HG02938 (cell line): ENCODE measurements around the gene TOMM70.
"Not testable (repeated sequence)": the region's sequence is repeated elsewhere in the genome, so short reads cannot be mapped to it uniquely, and the experiment has no call there.

Experiments
- ATAC-seq: cut with Tn5 transposase; IDR thresholded peaks from one replicate; pipeline ENCODE4 v1.9.1; 2021; ENCODE audit warnings: mild to moderate bottlenecking, moderate library complexity; ENCODE audit not compliant: unreplicated experiment

The TOMM70 gene

GRCh38 chr3:100366424-100366823 lies 34.5 kb downstream of the TOMM70 start:
- ATAC-seq: no peak

DNA sequence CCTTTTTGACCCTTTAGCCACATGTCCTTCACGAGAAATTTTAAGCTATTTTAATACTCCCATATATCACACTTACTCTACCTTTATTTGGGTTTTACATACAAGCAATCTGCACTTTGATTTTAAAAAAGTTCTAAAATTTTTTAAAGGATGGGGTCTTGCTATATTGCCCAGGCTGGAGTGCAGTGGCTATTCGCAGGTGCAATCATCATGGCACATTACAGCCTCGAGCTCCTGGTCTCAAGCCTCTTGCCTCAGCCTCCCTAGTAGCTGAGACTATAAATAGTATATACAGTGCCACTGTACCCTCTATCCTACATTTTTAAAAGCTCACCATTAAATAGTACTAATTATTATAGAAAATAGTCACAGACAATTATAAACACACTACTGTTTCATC lies 36.5 kb downstream of the TOMM70 start:
- no peak for ATAC-seq

DNA sequence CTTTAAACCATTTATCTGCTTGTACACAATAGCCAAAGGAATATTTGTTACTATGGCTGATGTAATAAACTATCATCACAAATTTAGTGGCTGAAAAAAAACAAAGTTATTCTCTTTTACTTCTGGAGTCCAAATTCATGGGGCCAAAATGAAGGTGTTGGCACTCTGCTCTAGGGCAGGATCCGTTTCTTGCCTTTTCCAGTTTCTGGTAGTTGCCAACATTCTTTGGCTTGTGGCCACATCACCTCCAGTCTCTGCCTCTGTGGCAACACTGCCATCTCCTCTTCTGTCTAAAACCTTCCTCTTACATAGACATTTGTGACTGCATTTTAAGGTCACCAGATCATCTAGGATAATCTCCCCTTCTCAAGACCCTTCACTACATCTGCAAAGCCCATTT lies 39.0 kb downstream of the TOMM70 start:
- no peak for ATAC-seq

GRCh38 chr3:100360757-100361496 lies 40.0 kb downstream of the TOMM70 start:
- ATAC-seq: no peak

- no peak for ATAC-seq
These were observed 41.9 kb downstream of the TOMM70 start for GRCh38 chr3:100359035-100359434.

DNA sequence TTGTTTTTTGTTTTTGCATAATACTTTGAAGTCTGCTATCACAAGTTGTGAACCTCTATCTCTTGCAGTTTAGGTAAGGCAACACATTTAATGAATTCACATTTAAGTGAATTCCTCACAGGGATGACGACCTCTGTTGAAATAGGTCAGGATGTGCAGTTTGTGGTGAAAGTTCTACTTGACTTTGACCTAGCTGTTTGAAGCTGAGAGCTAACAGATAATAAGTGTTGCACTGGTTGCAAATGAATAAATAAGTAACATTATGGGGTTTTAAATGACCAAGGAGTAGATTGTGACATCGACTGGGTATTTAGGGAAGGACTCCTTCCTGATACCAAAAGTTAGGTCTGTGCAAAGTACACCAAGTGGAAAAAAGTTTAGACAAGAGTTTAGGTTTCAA lies 42.5 kb downstream of the TOMM70 start:
- ATAC-seq: no peak

- no peak for ATAC-seq
These were observed 46.0 kb downstream of the TOMM70 start for GRCh38 chr3:100354850-100355249.

DNA sequence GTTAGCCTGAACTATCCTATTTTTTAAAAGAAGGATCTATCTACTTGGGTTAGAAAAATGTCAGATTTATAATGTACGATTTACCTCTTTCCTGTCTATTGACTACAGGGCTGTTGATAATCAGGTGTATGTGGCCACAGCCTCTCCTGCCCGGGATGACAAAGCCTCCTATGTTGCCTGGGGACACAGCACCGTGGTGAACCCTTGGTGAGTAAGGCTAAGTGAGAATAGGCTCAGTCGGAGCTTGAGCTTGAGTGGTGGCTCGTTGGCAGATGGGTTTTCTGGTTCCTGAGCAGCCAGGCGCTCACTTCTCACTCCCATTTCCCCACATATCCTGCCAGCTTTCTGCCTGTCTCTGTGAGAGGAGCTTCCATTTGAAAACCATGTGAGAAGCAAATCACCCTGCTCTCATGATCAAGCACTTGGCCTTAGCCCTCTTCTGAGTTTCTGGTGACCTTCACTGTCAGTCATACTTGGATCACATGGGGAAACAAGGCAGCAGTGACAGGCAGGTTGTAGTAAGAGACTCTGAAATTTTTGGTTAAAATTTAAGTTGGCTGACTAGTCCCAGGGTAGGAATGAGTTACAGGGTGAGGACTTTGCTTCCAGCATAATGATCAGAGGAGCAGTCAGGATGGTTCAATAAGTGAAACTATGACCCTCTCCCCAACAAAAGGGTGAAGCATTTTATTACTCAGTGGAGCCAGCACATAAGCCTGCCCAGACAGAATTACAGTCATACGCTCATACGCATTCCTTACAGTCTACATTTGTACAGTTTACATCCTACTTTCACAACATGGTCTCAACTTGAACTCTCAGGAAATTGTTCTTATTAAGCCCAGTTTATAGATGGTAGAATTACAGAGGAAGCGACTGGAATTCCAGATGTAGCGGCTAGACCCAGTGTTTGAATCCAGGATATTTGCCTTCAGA lies 48.3 kb downstream of the TOMM70 start:
- ATAC-seq: no peak

GRCh38 chr3:100351770-100352169 lies 49.1 kb downstream of the TOMM70 start:
- ATAC-seq: not testable (repeated sequence)

DNA sequence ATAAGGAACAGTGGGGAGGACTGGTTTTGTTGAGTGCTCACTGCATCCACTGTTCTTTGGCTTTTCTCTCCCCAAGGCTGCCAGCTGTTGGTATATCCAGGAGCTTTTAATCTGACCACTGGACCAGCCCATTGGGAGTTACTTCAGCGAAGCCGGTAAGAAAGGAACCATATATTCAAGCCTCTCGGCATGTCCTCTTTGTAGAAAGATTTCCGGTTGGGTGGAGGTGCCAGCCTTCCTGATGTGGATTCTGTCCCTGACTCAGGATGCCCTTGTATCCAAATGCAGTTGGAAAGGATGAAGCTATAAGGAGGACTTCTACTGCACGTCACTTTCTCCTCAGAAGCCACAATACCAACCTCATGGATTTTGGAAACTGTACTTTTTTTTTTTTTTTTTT lies 52.2 kb downstream of the TOMM70 start:
- no peak for ATAC-seq

DNA sequence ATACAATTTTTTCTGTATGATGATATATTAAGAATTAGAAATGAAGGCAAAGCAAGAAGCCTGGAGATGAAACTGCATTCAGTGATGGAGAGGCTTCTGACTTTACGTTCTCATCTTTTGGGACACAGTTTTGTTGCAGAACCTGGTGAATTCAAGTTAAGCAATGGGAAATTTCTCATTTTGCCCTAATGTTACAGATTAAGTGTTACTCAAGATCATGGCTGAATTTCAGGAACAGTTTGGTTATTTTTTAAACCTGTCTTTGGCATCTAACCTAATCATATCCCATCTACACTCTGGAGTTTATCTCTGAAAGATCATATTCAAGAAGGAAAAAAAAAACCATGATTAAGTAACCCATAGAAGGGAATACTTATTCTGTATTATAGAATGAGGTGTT lies 60.4 kb downstream of the TOMM70 start:
- ATAC-seq: no peak

GRCh38 chr3:100339786-100340185 lies 61.1 kb downstream of the TOMM70 start:
- ATAC-seq: no peak

- ATAC-seq: no peak
These were observed 62.0 kb downstream of the TOMM70 start for GRCh38 chr3:100338911-100339310.

DNA sequence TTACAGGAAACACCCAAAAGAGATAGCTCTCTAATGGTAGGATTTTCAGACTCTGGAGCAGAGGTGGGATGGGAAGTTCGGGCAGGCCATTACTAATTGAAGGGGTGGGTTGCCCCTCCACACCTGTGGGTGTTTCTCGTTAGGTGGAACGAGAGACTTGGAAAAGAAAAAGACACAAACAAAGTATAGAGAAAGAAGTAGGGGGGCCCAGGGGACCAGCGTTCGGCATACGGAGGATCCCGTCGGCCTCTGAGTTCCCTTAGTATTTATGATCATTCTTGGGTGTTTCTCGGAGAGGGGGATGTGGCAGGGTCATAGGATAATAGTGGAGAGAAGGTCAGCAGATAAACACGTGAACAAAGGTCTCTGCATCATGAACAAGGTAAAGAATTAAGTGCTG lies 64.7 kb downstream of the TOMM70 start:
- not testable (repeated sequence) for ATAC-seq

DNA sequence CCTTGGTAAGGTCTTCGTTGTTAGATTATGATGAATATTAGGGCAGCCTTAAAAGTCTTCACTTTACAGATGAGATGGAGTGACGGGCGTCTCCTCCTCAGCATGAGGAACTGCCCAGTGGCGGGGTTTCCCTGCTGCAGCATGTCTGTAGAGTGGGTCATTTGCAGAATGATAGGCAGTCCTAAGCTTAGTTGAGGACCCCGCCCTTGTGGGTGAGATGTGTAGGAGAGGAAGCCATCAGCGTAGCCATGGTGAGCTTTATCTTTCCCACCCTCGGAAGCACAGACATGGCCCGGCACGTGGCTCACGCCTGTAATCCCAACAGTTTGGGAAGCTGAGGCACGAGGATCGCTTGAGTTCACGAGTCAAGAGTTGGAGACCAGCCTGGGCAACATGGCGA lies 65.5 kb downstream of the TOMM70 start:
- peak; percentile 69 for ATAC-seq

- peak; percentile 85 for ATAC-seq
These were observed 66.2 kb downstream of the TOMM70 start, which contains the start of gene NIT2 for GRCh38 chr3:100334488-100335351. NIT2 (plus strand) TSS chr3:100334757; CDS start chr3:100334792, 35 bp downstream.

DNA sequence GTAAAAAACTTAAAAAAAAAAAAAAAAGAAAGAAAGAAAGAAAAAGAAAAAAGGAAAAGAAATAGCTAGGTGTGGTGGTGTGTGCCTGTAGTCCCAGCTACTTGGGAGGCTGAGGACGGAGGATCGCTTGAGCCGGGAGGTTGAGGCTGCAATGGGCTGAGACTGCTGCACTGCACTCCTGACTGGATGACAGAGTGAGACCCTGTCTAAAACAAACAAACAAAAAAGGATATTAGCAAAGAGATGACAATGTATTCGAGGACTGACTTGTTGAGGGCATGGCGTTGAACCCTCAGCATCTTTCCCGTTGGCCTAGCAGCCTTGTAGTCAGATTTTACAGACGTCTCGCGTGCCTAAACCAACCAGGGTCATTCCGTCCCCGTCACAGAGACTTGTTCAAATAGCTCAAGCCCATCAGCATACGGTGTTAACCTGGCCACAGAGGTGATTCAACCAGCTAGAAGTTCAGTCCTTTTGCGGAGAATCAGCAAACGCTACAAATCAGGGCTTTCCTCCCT lies 66.9 kb downstream of the TOMM70 start:
- peak; percentile 23 for ATAC-seq

GRCh38 chr3:100333051-100333450 lies 67.8 kb downstream of the TOMM70 start:
- no peak for ATAC-seq

- no peak for ATAC-seq
These were observed 69.2 kb downstream of the TOMM70 start for GRCh38 chr3:100331660-100332059.

DNA sequence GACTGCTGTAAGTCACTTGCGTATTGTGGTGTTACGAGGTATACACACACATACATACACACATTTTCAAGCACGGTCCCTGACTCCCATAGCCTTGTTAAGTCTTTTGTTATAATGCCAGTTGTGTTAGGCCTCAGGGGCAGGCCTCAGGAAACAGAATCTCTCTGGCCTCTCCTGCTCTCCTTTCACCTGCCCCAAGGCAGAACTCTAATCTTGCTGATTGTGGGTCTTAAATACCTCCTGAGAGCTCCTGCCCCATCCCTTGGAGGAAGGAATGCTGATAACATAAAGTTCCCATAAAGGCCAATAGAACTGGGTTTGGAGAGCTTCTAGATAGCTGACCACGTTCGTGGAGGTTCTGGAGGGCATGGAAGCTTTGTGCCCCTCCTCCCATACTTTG lies 70.2 kb downstream of the TOMM70 start:
- ATAC-seq: no peak
